SK-N-SH (cell line): ENCODE data around the gene POU2AF1. TPM values are rescaled to one million over a fixed set of nuclear protein-coding genes. Genes with fewer than 3 reads are reported as not detected.
"Not testable (repeated sequence)": the region's sequence is repeated elsewhere in the genome, so short reads cannot be mapped to it uniquely, and the experiment has no call there.

Source experiments
- CTCF ChIA-PET: fragments of 300-600, 350-600 bp; formaldehyde crosslinking; extraction: SDS; loops from one replicate; lab custom pipeline; 2021; lab: Yijun Ruan, JAX
- POLR2A ChIA-PET: fragments of 350-600 bp; sonication (Branson Sonifier 250); formaldehyde crosslinking; extraction: SDS; loops from one replicate; lab custom pipeline; 2020; ENCODE audit warnings: antibody characterized with exemption, inconsistent platforms; lab: Yijun Ruan, JAX
- DNase-seq: peaks from one replicate; pipeline ENCODE4 v3.0.0; 2012
- H2AFZ ChIP-seq: fragments of 200-600 bp; sonication (generic); 2 replicates; pipeline ENCODE4 v1.8.1; 2016; ENCODE audit warnings: antibody characterized with exemption, mild to moderate bottlenecking, low read depth
- H3F3A ChIP-seq: fragments of 200-600 bp; sonication (generic); replicated peaks from 2 replicates; pipeline ENCODE3; 2016; ENCODE audit warnings: antibody characterized with exemption, mild to moderate bottlenecking; ENCODE audit not compliant: insufficient read depth
- H3K27ac ChIP-seq, 2 experiments: fragments of 200-500 bp in 1 of 2; fragments of 200-600 bp in 1 of 2; sonication (Bioruptor generic) in 1 of 2; sonication (generic), shearing (Covaris generic) in 1 of 2; 2 replicates each; pipeline versions ENCODE4 v1.5.1 to v1.6.1; 2014 to 2016; ENCODE audit warnings: low read depth in 2 of 2, inconsistent platforms in 1 of 2, low read length in 1 of 2, mild to moderate bottlenecking in 1 of 2, mixed read lengths in 1 of 2
- H3K27me3 ChIP-seq: fragments of 200-600 bp; sonication (generic), shearing (Covaris generic); 2 replicates; pipeline ENCODE4 v1.6.1; 2016; ENCODE audit warnings: mixed run types; ENCODE audit not compliant: insufficient read depth
- H3K36me3 ChIP-seq, 2 experiments: fragments of 200-500 bp in 1 of 2; fragments of 200-600 bp in 1 of 2; sonication (Bioruptor generic) in 1 of 2; sonication (generic) in 1 of 2; replicated peaks in 1 of 2; 2 replicates each; pipeline versions ENCODE3 to v1.5.1; 2014 to 2016; ENCODE audit warnings: low read length in 1 of 2, mild to moderate bottlenecking in 1 of 2; ENCODE audit not compliant: insufficient read depth in 2 of 2, control insufficient read depth in 1 of 2
- H3K4me1 ChIP-seq, 2 experiments: fragments of 200-500 bp in 1 of 2; fragments of 200-600 bp in 1 of 2; sonication (Bioruptor generic) in 1 of 2; sonication (generic), shearing (Covaris generic) in 1 of 2; 2 replicates each; pipeline versions ENCODE4 v1.5.1 to v1.6.1; 2014 to 2016; ENCODE audit warnings: low read depth in 1 of 2, low read length in 1 of 2, mixed run types in 1 of 2; ENCODE audit not compliant: insufficient read depth in 2 of 2, control insufficient read depth in 1 of 2
- H3K4me2 ChIP-seq: fragments of 200-600 bp; sonication (generic), shearing (Covaris generic); 2 replicates; pipeline ENCODE4 v1.6.1; 2017; ENCODE audit warnings: mixed run types
- H3K4me3 ChIP-seq, 2 experiments: fragments of 200-500 bp in 1 of 2; fragments of 200-600 bp in 1 of 2; sonication (Bioruptor generic) in 1 of 2; sonication (generic), shearing (Covaris generic) in 1 of 2; 2 replicates each; pipeline versions ENCODE4 v1.5.1 to v1.8.1; 2014 to 2016; ENCODE audit warnings: low read depth in 2 of 2, inconsistent platforms in 1 of 2, low read length in 1 of 2, mild to moderate bottlenecking in 1 of 2, mixed read lengths in 1 of 2, moderate library complexity in 1 of 2
- H3K79me2 ChIP-seq: fragments of 200-600 bp; sonication (generic); 2 replicates; pipeline ENCODE4 v1.8.1; 2017; ENCODE audit warnings: mild to moderate bottlenecking; ENCODE audit not compliant: insufficient read depth
- H3K9ac ChIP-seq: fragments of 200-600 bp; sonication (generic); 2 replicates; pipeline ENCODE4 v1.6.1; 2017; ENCODE audit warnings: mixed run types
- H3K9me2 ChIP-seq: fragments of 200-600 bp; sonication (generic); 2 replicates; pipeline ENCODE4 v1.6.1; 2017; ENCODE audit warnings: mixed run types
- H3K9me3 ChIP-seq: fragments of 200-600 bp; sonication (generic); 2 replicates; pipeline ENCODE4 v1.6.1; 2017; ENCODE audit warnings: mixed run types, mild to moderate bottlenecking, moderate library complexity
- H4K20me1 ChIP-seq: fragments of 200-600 bp; sonication (generic); 2 replicates; pipeline ENCODE4 v1.6.1; 2017; ENCODE audit warnings: mild to moderate bottlenecking, mixed run types; ENCODE audit not compliant: insufficient read depth
- CHD2 ChIP-seq: fragments of 150-350 bp; IDR thresholded peaks from 2 replicates; pipeline ENCODE4 v1.6.1; 2018; ENCODE audit warnings: low read length; ENCODE audit not compliant: partially characterized antibody
- ELF1 ChIP-seq: IDR thresholded peaks from 2 replicates; pipeline ENCODE4 v1.4.0; 2012
- EP300 ChIP-seq, 2 experiments: IDR thresholded peaks; 2 replicates each; pipeline versions ENCODE4 v1.4.0 to v1.6.1; 2012; ENCODE audit warnings: borderline replicate concordance in 1 of 2, low read depth in 1 of 2, low read length in 1 of 2
- EZH2phosphoT487 ChIP-seq: fragments of 200-600 bp; sonication (generic); IDR thresholded peaks from 2 replicates; pipeline ENCODE4 v1.6.1; 2017; ENCODE audit warnings: low read depth, mixed run types, mild to moderate bottlenecking, antibody characterized with exemption, moderate library complexity, borderline replicate concordance
- FOXJ3 ChIP-seq: sonication (generic); formaldehyde crosslinking; IDR thresholded peaks from 2 replicates; pipeline ENCODE4 v1.5.1; 2020; ENCODE audit warnings: mild to moderate bottlenecking, missing genetic modification reagents
- GATA2 ChIP-seq: sonication (generic); formaldehyde crosslinking; IDR thresholded peaks from 2 replicates; pipeline ENCODE4 v1.5.0; 2020; ENCODE audit warnings: mild to moderate bottlenecking, missing genetic modification reagents
- JUND ChIP-seq: IDR thresholded peaks from 2 replicates; pipeline ENCODE4 v1.4.0; 2012
- MEF2A ChIP-seq: IDR thresholded peaks from 2 replicates; pipeline ENCODE4 v1.4.0; 2012; ENCODE audit warnings: low read depth, borderline replicate concordance
- RCOR1 ChIP-seq: fragments of 150-350 bp; IDR thresholded peaks from 2 replicates; pipeline ENCODE4 v1.6.1; 2017; ENCODE audit warnings: antibody characterized with exemption, low read length
- RFX5 ChIP-seq: IDR thresholded peaks from 2 replicates; pipeline ENCODE4 v1.6.1; 2012; ENCODE audit warnings: mild to moderate bottlenecking, improper control_type of control experiment, low read length
- SIN3A ChIP-seq: IDR thresholded peaks from 2 replicates; pipeline ENCODE4 v1.6.1; 2012; ENCODE audit warnings: low read depth, mild to moderate bottlenecking, low read length, moderate library complexity, borderline replicate concordance
- SMC3 ChIP-seq: IDR thresholded peaks from 2 replicates; pipeline ENCODE4 v1.6.1; 2012; ENCODE audit warnings: low read depth, low read length, improper control_type of control experiment
- TAF1 ChIP-seq: IDR thresholded peaks from 2 replicates; pipeline ENCODE4 v1.6.1; 2012; ENCODE audit warnings: low read depth, mild to moderate bottlenecking, low read length, moderate library complexity, borderline replicate concordance
- TCF12 ChIP-seq: IDR thresholded peaks from 2 replicates; pipeline ENCODE4 v1.4.0; 2012
- WGBS: methylation state at CpG from one replicate; pipeline ENCODE4 v1.1.6; 2017; ENCODE audit warnings: low lambda C conversion rate; 5-methylcytosine and 5-hydroxymethylcytosine counted together
- polyA plus RNA-seq, 3 experiments: library from polyadenylated mRNA; depleted of rRNA; stranded (reverse); fragments of >200 nt; gene quantifications; 2 replicates each; pipeline ENCODE4 v1.2.3, GENCODE V29; 2012
- TF ChIP-seq, protein P1 (sequence below): IDR thresholded peaks from 2 replicates; pipeline ENCODE4 v1.6.1; 2012; ENCODE audit warnings: mild to moderate bottlenecking, low read depth, low read length, moderate library complexity

Gene POU2AF1
- polyA plus RNA-seq, 1 of the 3 experiments (the other 2 are of a cell fraction): 0.07 TPM

DNA sequence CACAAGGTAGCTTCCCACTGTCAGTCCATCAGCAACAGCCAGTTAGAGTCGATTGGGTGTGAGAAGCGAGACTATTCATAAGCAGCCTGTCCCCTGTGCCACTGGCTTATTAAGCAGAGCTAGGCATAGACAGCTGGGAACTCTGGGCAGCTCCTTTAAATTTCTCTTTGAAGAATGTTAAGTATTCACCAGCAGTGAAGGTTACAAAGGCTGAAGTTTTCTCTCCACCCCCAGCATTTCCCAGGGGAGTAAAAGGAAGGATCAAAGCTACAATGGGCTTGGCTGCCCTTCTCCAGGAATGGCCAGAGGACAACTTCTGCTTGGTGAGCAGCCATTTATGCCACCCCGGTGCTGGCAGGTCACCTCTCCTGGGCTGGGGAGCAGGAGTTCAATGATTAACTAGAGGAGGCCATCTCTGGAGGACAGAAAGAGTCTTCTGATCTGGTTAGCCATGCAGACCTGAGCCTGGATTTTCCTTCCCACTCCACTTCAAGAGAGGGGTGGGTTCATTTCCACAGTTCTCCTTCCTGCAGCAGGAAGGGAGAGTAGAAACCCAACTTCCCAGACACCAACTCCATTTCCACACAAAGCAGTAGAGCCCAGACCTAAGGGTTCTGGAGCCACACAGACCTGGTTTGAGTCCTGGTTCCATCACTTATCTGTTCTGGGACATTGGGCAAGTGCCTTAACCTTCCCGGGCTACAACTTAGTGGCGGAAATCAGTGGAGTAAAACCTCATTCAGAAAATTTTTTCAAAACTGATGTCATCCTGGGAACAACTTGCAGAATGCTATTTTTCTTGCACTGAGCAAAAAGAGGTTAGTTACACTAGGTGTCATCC is 58.1 kb downstream of the POU2AF1 start:
- Histone ChIP-seq H3K36me3 (no peaks in the 10 kb centered on the region), H3K9me3 (no peaks in the 10 kb centered on the region), H2AFZ (no peak overlapping the region), H4K20me1 (no peaks in the 10 kb centered on the region), H3K4me2 (no peak overlapping the region), H3K9ac (no peak overlapping the region), H3F3A (no peaks in the 10 kb centered on the region), H3K27ac (no peak overlapping the region), H3K4me3 (no peak overlapping the region), H3K27me3 (no peaks in the 10 kb centered on the region; the same call in 1 of the 2 replicates), H3K9me2 (no peaks in the 10 kb centered on the region), H3K79me2 (no peaks in the 10 kb centered on the region), H3K4me1 (no peaks in the 10 kb centered on the region)
- no peak for DNase-seq
- ChIA-PET POLR2A (no interaction called here), CTCF (interaction anchor here (1.1 to 1.2 kb wide), 2 partner anchors 22 to 102 kb away, joined by 4 read pairs; no protein-coding TSS in a partner anchor)
- TF ChIP-seq TAF1: no peak
- no peak for TF ChIP-seq JUND
- TF ChIP-seq GATA2 (CRISPR knock-in tag): no peak
- TF ChIP-seq EZH2phosphoT487: no peak
- 48% methylated on average over 5 of the region's 5 CpGs for WGBS

- DNase-seq, H3K4me1 ChIP-seq, H3K4me2 ChIP-seq, H3K79me2 ChIP-seq, H3F3A ChIP-seq, H3K9ac ChIP-seq, H4K20me1 ChIP-seq, H3K9me2 ChIP-seq, H3K4me3 ChIP-seq, H3K9me3 ChIP-seq, H3K27me3 ChIP-seq, H2AFZ ChIP-seq, POLR2A ChIA-PET, H3K27ac ChIP-seq, H3K36me3 ChIP-seq: not testable (repeated sequence)
- CTCF ChIA-PET: interaction anchor here (1.1 to 1.2 kb wide), 2 partner anchors 21 to 103 kb away, joined by 4 read pairs; no protein-coding TSS in a partner anchor
- 47% methylated on average over 6 of the region's 6 CpGs for WGBS
Observed at GRCh38 chr11:111320199-111320598, 58.9 kb downstream of the POU2AF1 start.

DNA sequence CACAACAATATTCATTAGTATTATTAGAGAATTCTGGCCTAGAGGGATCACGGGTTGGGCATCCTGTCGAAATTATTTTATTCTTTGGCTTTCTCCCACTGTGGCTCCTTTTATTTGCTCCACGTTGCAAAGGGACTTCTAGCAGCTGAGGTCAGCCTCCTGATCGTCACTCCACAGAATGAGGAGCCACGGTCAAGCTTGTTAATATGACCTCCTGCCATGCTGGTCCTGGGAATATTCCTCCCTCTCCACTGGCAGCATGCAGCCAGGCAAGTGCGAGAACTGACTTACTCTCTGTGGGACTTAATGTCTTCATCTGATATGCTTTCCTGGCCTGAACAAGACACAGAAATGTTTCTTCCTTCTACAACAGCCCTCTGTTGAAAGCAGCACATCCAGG is 59.8 kb downstream of the POU2AF1 start:
- no peak overlapping the region for H3K4me3 ChIP-seq
- no peaks in the 10 kb centered on the region for H3F3A ChIP-seq
- 32% methylated on average over 6 of the region's 6 CpGs for WGBS
- DNase-seq: no peak
- H3K9me3 ChIP-seq: no peaks in the 10 kb centered on the region
- no peak overlapping the region for H3K27ac ChIP-seq
- no peaks in the 10 kb centered on the region for H3K9me2 ChIP-seq
- no peak overlapping the region for H3K9ac ChIP-seq
- no peak overlapping the region for H3K4me2 ChIP-seq
- no peaks in the 10 kb centered on the region for H3K4me1 ChIP-seq
- H4K20me1 ChIP-seq: no peaks in the 10 kb centered on the region
- no peaks in the 10 kb centered on the region; the same call in 1 of the 2 replicates for H3K27me3 ChIP-seq
- CTCF ChIA-PET: interaction anchor here (0.6 to 1.2 kb wide), 2 partner anchors 104 to 149 kb away, joined by 3 to 4 read pairs; no protein-coding TSS in a partner anchor
- TF ChIP-seq MEF2A (no peak), TCF12 (no peak), EZH2phosphoT487 (no peak), EP300 (IDR thresholded peaks at IDR 0.05; ENCODE audit: borderline replicate concordance in 1 of 2, low read depth in 1 of 2, low read length in 1 of 2) (no peak), GATA2 (CRISPR knock-in tag) (no peak), SMC3 (no peak), ELF1 (no peak), JUND (no peak), RCOR1 (no peak), RFX5 (no peak), FOXJ3 (CRISPR knock-in tag) (no peak), CHD2 (no peak), SIN3A (no peak)
- TF ChIP-seq, protein P1, sequence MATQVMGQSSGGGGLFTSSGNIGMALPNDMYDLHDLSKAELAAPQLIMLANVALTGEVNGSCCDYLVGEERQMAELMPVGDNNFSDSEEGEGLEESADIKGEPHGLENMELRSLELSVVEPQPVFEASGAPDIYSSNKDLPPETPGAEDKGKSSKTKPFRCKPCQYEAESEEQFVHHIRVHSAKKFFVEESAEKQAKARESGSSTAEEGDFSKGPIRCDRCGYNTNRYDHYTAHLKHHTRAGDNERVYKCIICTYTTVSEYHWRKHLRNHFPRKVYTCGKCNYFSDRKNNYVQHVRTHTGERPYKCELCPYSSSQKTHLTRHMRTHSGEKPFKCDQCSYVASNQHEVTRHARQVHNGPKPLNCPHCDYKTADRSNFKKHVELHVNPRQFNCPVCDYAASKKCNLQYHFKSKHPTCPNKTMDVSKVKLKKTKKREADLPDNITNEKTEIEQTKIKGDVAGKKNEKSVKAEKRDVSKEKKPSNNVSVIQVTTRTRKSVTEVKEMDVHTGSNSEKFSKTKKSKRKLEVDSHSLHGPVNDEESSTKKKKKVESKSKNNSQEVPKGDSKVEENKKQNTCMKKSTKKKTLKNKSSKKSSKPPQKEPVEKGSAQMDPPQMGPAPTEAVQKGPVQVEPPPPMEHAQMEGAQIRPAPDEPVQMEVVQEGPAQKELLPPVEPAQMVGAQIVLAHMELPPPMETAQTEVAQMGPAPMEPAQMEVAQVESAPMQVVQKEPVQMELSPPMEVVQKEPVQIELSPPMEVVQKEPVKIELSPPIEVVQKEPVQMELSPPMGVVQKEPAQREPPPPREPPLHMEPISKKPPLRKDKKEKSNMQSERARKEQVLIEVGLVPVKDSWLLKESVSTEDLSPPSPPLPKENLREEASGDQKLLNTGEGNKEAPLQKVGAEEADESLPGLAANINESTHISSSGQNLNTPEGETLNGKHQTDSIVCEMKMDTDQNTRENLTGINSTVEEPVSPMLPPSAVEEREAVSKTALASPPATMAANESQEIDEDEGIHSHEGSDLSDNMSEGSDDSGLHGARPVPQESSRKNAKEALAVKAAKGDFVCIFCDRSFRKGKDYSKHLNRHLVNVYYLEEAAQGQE: no peak
- TF ChIP-seq, all 33 proteins: peak for 0
- Histone ChIP-seq H2AFZ (no peak overlapping the region), H3K36me3 (no peaks in the 10 kb centered on the region), H3K79me2 (no peaks in the 10 kb centered on the region)
- POLR2A ChIA-PET: no interaction called here
